A549 (cell line): Measurements from ENCODE around the gene TP53I3. TPM values are rescaled to one million over a fixed set of nuclear protein-coding genes. Genes with fewer than 3 reads are reported as not detected.
A peak's percentile ranks its signal among the peaks of the same experiment; 100 is the strongest.

Experiments used
- ATAC-seq, 2 experiments: fragments of 200-7000 bp in 1 of 2; fragments of >200 bp in 1 of 2; cut with Nextera tagmentation in 1 of 2; cut with Tn5 transposase in 1 of 2; 3 replicates each; pipeline versions ENCODE4 v1.8.0 to v1.9.1; 2018 to 2020; ENCODE audit warnings: mild to moderate bottlenecking in 1 of 2, moderate library complexity in 1 of 2
- CTCF ChIA-PET: fragments of 300-600 bp; sonication (Branson Sonifier 250); formaldehyde crosslinking; extraction: SDS; loops from one replicate; lab custom pipeline; 2021; ENCODE audit warnings: antibody characterized with exemption, inconsistent platforms; lab: Yijun Ruan, JAX
- POLR2A ChIA-PET: fragments of 350-600 bp; formaldehyde crosslinking; extraction: SDS; loops from one replicate; lab custom pipeline; 2021; ENCODE audit warnings: antibody characterized with exemption, inconsistent platforms; lab: Yijun Ruan, JAX
- DNase-seq, 2 experiments: peaks; one replicate each; pipeline versions ENCODE4 v3.0.0 to v3.0.0-alpha.2; 2011 to 2016; ENCODE audit warnings: low read depth in 1 of 2, low spot score in 1 of 2
- FAIRE-seq: peaks from 2 replicates; lab custom pipeline; 2011; peaks lifted over from hg19 to GRCh38; lab: Jason Lieb, UNC
- H3K27ac ChIP-seq, 2 experiments: fragments of >200 bp; sonication (Bioruptor Twin); formaldehyde crosslinking; 3 replicates each; pipeline ENCODE4 v1.5.1; 2016 to 2017
- H3K4me1 ChIP-seq: fragments of >200 bp; sonication (Bioruptor Twin); formaldehyde crosslinking; 3 replicates; pipeline ENCODE4 v1.6.1; 2016
- H3K4me2 ChIP-seq: fragments of >200 bp; sonication (Bioruptor Twin); formaldehyde crosslinking; 3 replicates; pipeline ENCODE4 v1.6.1; 2016
- H3K4me3 ChIP-seq: fragments of >200 bp; sonication (Bioruptor Twin); formaldehyde crosslinking; 3 replicates; pipeline ENCODE4 v1.5.1; 2016
- H3K9me3 ChIP-seq: fragments of >200 bp; sonication (Bioruptor Twin); formaldehyde crosslinking; 3 replicates; pipeline ENCODE4 v1.6.1; 2016
- BCL3 ChIP-seq: fragments of >200 bp; sonication (Bioruptor Twin); formaldehyde crosslinking; IDR thresholded peaks from 3 replicates; pipeline ENCODE4 v1.6.1; 2016
- CEBPB ChIP-seq, 2 experiments: fragments of >200 bp in 1 of 2; sonication (Bioruptor Twin) in 1 of 2; formaldehyde crosslinking in 1 of 2; IDR thresholded peaks; 2 replicates each; pipeline ENCODE4 v1.6.1; 2012 to 2016
- E2F6 ChIP-seq: IDR thresholded peaks from 2 replicates; pipeline ENCODE4 v1.6.1; 2012; ENCODE audit warnings: low read depth, borderline replicate concordance
- EHF ChIP-seq: fragments of 250-450 bp; sonication (Bioruptor Pico); IDR thresholded peaks from 2 replicates; pipeline ENCODE4 v1.5.0; 2020; ENCODE audit warnings: mild to moderate bottlenecking
- EP300 ChIP-seq, 2 experiments: fragments of >200 bp; sonication (Bioruptor Twin); formaldehyde crosslinking; IDR thresholded peaks; 2 replicates in 1 of 2; 3 replicates in 1 of 2; pipeline ENCODE4 v1.6.1; 2016 to 2017
- ESRRA ChIP-seq: fragments of 150-350 bp; IDR thresholded peaks from 2 replicates; pipeline ENCODE4 v1.6.1; 2014; ENCODE audit warnings: mild to moderate bottlenecking, low read length, borderline replicate concordance
- FOSL2 ChIP-seq, 2 experiments: fragments of 450-650 bp in 1 of 2; fragments of >200 bp in 1 of 2; sonication (Bioruptor Twin) in 1 of 2; formaldehyde crosslinking; IDR thresholded peaks; 2 replicates each; pipeline versions ENCODE4 v1.5.0 to v1.6.1; 2016 to 2020; ENCODE audit warnings: mild to moderate bottlenecking in 1 of 2, moderate library complexity in 1 of 2
- FOXS1 ChIP-seq: fragments of 250-450 bp; sonication (Bioruptor Pico); IDR thresholded peaks from 2 replicates; pipeline ENCODE4 v1.5.0; 2020; ENCODE audit warnings: mild to moderate bottlenecking, moderate library complexity
- HDAC2 ChIP-seq: fragments of 200-600 bp; sonication (generic); IDR thresholded peaks from 2 replicates; pipeline ENCODE4 v1.6.1; 2016
- HES2 ChIP-seq: fragments of >200 bp; sonication (Bioruptor Twin); formaldehyde crosslinking; IDR thresholded peaks from 2 replicates; pipeline ENCODE4 v1.6.1; 2016
- JUNB ChIP-seq: fragments of >200 bp; sonication (Bioruptor Twin); formaldehyde crosslinking; IDR thresholded peaks from 2 replicates; pipeline ENCODE4 v1.6.1; 2016
- MAFK ChIP-seq: fragments of 450-650 bp; IDR thresholded peaks from 2 replicates; pipeline ENCODE4 v1.6.1; 2014; ENCODE audit not compliant: partially characterized antibody
- MAX ChIP-seq: IDR thresholded peaks from 2 replicates; pipeline ENCODE4 v1.6.1; 2012
- PBX3 ChIP-seq: IDR thresholded peaks from 2 replicates; pipeline ENCODE4 v1.6.1; 2012
- POLR2A ChIP-seq: IDR thresholded peaks from 2 replicates; pipeline ENCODE4 v1.6.1; 2012; ENCODE audit warnings: mild to moderate bottlenecking, low read length
- RCOR1 ChIP-seq: fragments of 150-350 bp; IDR thresholded peaks from 2 replicates; pipeline ENCODE4 v1.6.1; 2014; ENCODE audit warnings: antibody characterized with exemption, low read length, low read depth
- REST ChIP-seq: fragments of 200-600 bp; sonication (generic); IDR thresholded peaks from 2 replicates; pipeline ENCODE4 v1.6.1; 2016; ENCODE audit warnings: antibody characterized with exemption, mild to moderate bottlenecking, moderate library complexity
- RNF2 ChIP-seq: fragments of 200-600 bp; sonication (generic); IDR thresholded peaks from 2 replicates; pipeline ENCODE4 v1.6.1; 2016; ENCODE audit warnings: low read depth, mild to moderate bottlenecking, antibody characterized with exemption, moderate library complexity, borderline replicate concordance
- SMC3 ChIP-seq: fragments of >200 bp; sonication (Bioruptor Twin); formaldehyde crosslinking; IDR thresholded peaks from 3 replicates; pipeline ENCODE4 v1.6.1; 2018; ENCODE audit warnings: inconsistent platforms
- SREBF2 ChIP-seq: fragments of 450-650 bp; IDR thresholded peaks from 2 replicates; pipeline ENCODE4 v1.6.1; 2014; ENCODE audit warnings: mild to moderate bottlenecking, moderate library complexity
- ZNF302 ChIP-seq: fragments of 250-450 bp; sonication (Bioruptor Pico); IDR thresholded peaks from 2 replicates; pipeline ENCODE4 v1.9.0; 2021; ENCODE audit warnings: inconsistent platforms, mild to moderate bottlenecking, moderate library complexity
- ZSCAN20 ChIP-seq: fragments of 250-450 bp; sonication (Bioruptor Pico); IDR thresholded peaks from 2 replicates; pipeline ENCODE4 v1.8.0; 2022; ENCODE audit warnings: mild to moderate bottlenecking, moderate library complexity
- WGBS: methylation state at CpG from one replicate; pipeline ENCODE4 v1.1.6; 2017; ENCODE audit errors: missing lambda C conversion rate; 5-methylcytosine and 5-hydroxymethylcytosine counted together
- polyA plus RNA-seq, 4 experiments: library from polyadenylated mRNA; depleted of rRNA in 3 of 4; stranded (reverse); fragments of >200 nt; fragmentation: RNase III in 1 of 4; extraction: RNeasy Plus Mini Kit Qiagen cat#74134 plus additional on column Dnase treatment in 1 of 4; gene quantifications; 2 replicates in 3 of 4; 3 replicates in 1 of 4; pipeline ENCODE4 v1.2.3, GENCODE V29; 2011 to 2017

The TP53I3 gene
- polyA plus RNA-seq, 2 of the 4 experiments (the other 2 are of a cell fraction): 93.7 to 173 TPM

- no peak overlapping the region for H3K4me3 ChIP-seq
- POLR2A ChIA-PET: interaction anchor here (1.4 kb wide), 1 partner anchor 21 kb away, joined by 3 read pairs; no protein-coding TSS in a partner anchor
- FAIRE-seq: no peak
- TF ChIP-seq HES2 (no peak), BCL3 (no peak), HDAC2 (no peak), ZSCAN20 (no peak), FOSL2 (IDR thresholded peaks at IDR 0.05) (no peak), FOSL2 (CRISPR knock-in tag; IDR thresholded peaks at IDR 0.05) (no peak), E2F6 (no peak), POLR2A (no peak), FOXS1 (CRISPR knock-in tag) (no peak)
- TF ChIP-seq, all 56 proteins: peak for 0
- WGBS: 0% methylated on average over 1 of the region's 4 CpGs
- Histone ChIP-seq H3K4me1 (peaks cover 16% of the 10 kb centered on the region; the same call in 2 of the 3 replicates), H3K27ac (no peak overlapping the region), H3K4me2 (no peak overlapping the region), H3K9me3 (0 out of 3 replicates have a peak, but pooled peaks cover 6% of the 10 kb centered on the region)
- ATAC-seq (peak; percentile 21 to 24; a peak in 3 of 6 replicates), DNase-seq (no peak)
- CTCF ChIA-PET: interaction anchor here (1.0 to 7.8 kb wide), 6 partner anchors 16 to 305 kb away, joined by 3 to 57 read pairs (median 4); partner anchors contain the start of gene TP53I3
These were observed 20.3 kb upstream of the TP53I3 start for GRCh38 chr2:24104906-24105305.

- Histone ChIP-seq H3K4me2 (no peak overlapping the region), H3K4me1 (peaks cover 16% of the 10 kb centered on the region; the same call in 2 of the 3 replicates), H3K27ac (no peak overlapping the region), H3K4me3 (no peak overlapping the region), H3K9me3 (no peaks in the 10 kb centered on the region)
- WGBS: 86% methylated on average over 8 of the region's 8 CpGs
- ATAC-seq (peak; percentile 44 to 50; a peak in 5 of 6 replicates), DNase-seq (no peak), FAIRE-seq (no peak)
- TF ChIP-seq MAFK: no peak
- no peak for TF ChIP-seq MAX
- TF ChIP-seq E2F6: no peak
- no peak for TF ChIP-seq EHF (CRISPR knock-in tag)
- TF ChIP-seq JUNB: no peak
- no peak for TF ChIP-seq SMC3
- no peak for TF ChIP-seq RCOR1
- no peak for TF ChIP-seq EP300 (IDR thresholded peaks at IDR 0.05)
- no peak for TF ChIP-seq FOSL2 (IDR thresholded peaks at IDR 0.05)
- no peak for TF ChIP-seq FOSL2 (CRISPR knock-in tag; IDR thresholded peaks at IDR 0.05)
- TF ChIP-seq HES2: no peak
- TF ChIP-seq CEBPB (IDR thresholded peaks at IDR 0.05): no peak
- TF ChIP-seq SREBF2: no peak
- TF ChIP-seq ESRRA: no peak
- no peak for TF ChIP-seq REST
- TF ChIP-seq FOXS1 (CRISPR knock-in tag): no peak
- TF ChIP-seq ZNF302 (CRISPR knock-in tag): no peak
- no peak for TF ChIP-seq PBX3
- no peak for TF ChIP-seq RNF2
- POLR2A ChIA-PET: no interaction called here
- CTCF ChIA-PET: interaction anchor here (1.0 to 7.8 kb wide), 3 partner anchors 20 to 306 kb away, joined by 3 to 57 read pairs (median 3); partner anchors contain the start of gene TP53I3
These were observed 19.5 kb upstream of the TP53I3 start for GRCh38 chr2:24104110-24104650.
